SK-N-DZ (cell line): ENCODE results near the gene TDRD3.
"Not testable (repeated sequence)": the region's sequence is repeated elsewhere in the genome, so short reads cannot be mapped to it uniquely, and the experiment has no call there.

Experiments used
- DNase-seq: peaks from one replicate; pipeline ENCODE4 v3.0.0-alpha.2; 2015; ENCODE audit warnings: low spot score

The TDRD3 gene

DNA sequence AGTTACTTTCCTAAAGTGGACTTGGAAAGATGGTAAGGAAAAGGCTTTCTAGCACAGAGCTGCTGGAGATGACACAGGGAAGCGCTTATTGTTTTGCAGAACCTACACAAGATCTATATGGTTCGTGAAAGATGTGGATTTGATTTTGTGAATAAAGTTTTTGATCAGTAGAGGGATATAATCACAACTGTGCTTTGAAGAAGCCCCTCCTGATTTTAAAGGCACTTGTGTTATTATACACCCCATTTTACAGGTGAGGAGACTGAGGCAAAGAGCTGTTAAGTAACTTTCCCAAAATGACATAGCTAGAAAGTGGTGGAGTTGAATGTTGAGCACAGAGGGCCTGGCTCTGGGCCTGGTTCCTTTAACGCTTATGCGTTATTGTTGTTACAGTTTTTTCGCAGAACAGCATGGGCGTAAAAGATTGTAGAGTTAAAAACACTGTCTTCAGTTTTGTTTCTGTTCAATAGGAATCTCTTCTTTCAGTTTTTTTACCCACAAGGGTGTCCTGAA lies 1.4 kb downstream of the TDRD3 start:
- DNase-seq, result no peak

DNA sequence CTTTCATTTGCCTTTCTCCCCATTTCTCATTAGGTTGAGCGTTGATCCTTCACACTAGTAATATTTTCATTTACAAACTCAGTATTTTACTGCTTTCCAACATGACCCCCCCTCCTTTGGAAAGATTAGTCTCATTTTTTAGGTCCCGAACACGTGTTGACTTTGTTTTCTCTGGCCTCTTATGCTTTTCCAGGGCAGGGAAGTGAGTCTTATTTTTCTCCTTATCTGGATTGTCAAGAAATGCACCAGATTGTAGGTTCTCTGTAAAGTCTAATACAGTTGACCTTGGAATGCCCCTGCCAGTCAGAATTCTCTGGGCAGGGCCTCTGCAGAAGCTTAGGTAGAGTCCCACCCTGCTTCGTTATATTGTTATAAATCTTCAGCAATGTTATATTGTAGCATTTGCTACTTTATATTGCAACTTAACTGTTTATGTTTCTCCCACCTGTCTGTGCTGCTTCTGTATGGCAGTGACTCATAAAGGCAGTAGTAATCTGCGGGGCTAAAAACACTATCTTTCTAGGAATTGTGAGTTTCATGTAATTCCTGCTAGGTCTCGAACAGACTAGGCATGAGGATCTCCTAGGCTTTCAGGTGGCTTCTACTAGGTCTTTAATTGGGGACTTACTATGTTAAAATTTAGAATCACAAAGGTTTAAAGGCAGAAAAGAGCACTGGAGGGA lies 2.0 kb downstream of the TDRD3 start:
- no peak for DNase-seq

DNA sequence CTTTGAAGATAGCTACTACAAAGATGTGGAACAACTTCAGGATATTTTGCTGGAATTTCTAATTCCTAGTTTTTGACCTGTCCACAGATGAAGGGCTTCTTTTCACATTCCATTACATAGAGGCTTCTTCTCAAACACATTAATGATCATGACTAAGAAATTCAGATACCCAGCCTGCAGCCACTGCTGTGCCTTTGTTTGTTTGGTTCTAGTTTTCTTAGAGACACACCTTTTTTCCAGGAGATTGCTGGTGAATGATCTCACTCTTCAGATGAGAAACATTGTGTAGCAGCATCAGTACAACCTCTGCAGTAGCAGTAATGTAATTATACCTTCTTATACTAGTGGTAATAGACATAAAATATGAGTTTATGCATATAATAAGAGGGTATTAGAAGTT lies 5.0 kb downstream of the TDRD3 start:
- no peak for DNase-seq

DNA sequence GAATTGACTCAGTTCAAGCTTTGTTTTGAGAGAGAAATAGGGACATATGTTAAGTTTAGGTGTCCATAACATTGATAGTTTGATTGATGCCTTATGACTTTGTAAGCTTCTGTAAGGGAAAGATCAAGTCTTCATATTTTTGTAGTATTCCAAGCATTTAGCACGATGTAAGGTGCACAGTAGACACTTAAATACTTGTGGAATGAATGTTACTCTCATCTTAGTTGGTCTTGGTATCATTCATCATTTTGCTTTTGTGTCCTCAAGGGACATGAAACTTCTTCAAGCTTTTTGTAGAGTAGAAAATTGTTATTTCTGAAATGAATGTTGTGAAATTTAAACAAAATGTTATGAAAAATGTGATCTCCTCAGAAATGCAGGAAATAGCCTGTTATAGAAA lies 10.1 kb downstream of the TDRD3 start:
- DNase-seq, result no peak

DNA sequence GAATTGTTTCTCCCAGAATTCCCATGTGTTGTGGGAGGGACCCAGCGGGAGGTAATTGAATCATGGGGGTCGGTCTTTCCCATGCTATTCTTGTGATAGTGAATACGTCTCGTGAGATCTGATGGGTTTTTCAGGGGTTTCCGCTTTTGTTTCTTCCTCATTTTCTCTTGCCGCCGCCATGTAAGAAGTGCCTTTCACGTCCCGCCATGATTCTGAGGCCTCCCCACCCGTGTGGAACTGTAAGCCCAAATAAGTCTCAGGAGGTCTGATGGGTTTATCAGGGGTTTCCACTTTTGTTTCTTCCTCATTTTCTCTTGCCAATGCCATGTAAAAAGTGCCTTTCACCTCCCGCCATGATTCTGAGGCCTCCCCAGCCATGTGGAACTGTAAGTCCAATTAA lies 10.8 kb downstream of the TDRD3 start:
- DNase-seq, result not testable (repeated sequence)

DNA sequence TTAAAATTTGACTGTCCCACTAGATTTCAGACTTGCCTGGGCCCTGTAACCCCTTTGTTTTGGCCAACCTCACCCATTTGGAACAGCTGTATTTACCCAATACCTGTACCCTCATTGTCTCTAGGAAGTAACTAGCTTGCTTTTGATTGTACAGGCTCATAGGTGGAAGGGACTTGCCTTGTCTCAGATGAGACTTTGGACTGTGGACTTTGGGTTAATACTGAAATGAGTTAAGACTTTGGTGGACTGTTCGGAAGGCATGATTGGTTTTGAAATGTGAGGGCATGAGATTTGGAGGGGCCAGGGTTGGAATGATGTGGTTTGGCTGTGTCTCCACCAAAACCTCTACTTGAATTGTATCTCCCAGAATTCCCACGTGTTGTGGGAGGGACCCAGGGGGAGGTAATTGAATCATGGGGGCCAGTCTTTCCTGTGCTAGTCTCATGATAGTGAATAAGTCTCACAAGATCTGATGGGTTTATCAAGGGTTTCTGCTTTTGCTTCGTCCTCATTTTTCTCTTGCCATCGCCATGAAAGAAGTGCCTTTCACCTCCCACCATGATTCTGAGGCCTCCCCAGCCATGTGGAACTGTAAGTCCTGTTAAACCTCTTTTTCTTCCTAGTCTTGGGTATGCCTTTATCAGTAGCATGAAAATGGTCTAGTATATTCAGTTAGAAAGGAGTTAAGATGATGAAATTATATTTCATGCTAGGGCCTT lies 12.7 kb downstream of the TDRD3 start:
- DNase-seq, result not testable (repeated sequence)

DNA sequence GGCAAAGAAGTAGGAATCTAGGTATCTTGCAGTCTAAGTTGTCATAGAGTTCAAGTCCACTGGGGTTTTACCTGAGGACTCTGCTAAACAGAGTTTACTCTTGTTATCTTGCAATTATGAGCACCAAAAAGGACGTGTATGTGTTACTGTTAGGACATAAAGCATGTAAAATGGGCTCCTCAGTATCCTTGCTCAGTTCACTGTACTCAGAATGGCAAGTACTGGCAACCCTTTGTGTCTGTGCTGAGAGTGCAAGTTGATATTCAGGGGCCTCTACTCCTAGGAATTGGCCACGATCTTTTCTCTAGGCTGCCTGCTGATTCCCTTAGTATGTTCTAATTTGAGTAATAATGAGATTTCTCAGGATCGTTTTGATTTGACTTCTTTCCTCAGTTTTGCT lies 13.3 kb downstream of the TDRD3 start:
- DNase-seq, result no peak

DNA sequence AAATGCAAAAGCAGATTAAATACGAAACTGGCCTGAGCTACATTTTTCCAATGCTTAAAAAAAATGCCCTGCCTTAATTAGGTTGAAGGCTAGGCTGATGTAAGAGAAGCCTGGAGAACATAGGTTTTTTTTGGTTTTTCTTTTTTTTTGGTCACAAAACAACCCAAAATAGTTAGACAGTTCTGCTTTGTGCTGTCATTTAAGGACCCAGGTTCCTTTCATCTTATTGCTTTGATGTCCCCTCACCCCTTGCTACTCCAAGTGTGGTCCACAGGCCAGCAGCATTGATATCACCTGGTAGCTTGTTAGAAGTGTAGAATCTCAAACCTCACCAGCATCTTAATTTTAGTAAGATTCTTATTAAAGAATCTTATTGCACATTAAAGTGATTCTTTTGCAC lies 14.4 kb downstream of the TDRD3 start:
- DNase-seq, result no peak

DNA sequence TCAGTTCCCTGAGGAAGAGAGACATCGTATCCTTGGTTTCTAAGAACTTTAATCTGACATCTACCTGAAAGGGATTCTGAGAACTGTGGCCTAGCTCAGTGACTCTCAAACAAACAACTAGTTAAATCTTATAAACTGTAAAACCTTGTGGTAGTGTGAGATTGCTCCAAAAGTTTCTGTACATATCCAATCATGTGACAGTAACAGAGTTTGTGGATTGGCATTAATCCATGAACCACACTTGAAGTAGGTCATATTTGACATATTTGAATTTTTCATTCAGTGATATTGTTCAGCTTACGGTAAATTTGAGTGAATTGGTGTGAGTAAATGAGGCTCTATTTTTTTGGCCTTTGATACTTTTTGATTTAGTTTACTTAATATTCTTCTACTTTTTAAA lies 15.0 kb downstream of the TDRD3 start:
- no peak for DNase-seq

DNA sequence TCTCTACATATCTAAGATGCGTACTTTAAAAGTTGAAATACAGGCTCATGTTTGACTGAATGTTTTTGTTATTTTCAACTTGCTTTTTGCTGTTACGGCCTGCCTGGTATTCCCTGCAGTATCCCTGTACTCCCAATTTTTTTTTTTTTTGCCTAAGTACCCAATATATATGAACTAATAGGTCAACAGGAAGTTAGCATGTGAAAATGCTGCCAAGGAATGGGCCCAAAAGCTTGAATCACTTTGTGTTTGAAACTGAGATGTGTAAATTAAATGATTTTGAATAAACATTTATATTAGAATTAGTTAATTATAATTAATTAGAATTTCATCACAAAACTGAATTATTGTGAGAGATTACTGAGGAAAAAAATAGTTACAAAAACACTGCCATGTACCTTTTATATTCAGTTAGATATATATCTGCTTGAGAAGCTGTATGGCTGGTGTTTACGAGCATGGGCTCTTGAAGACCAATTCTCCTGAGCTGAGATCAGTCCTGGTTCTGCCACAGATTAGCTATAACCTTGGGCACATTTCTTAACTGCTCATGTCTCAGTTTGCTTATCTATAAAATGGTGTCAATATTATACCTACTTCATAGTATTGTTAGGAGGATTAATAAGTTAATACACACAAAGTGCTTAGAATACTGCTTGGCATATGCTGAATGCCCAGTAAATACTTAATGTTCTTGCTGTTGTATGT lies 16.0 kb downstream of the TDRD3 start:
- peak; percentile 5 for DNase-seq

DNA sequence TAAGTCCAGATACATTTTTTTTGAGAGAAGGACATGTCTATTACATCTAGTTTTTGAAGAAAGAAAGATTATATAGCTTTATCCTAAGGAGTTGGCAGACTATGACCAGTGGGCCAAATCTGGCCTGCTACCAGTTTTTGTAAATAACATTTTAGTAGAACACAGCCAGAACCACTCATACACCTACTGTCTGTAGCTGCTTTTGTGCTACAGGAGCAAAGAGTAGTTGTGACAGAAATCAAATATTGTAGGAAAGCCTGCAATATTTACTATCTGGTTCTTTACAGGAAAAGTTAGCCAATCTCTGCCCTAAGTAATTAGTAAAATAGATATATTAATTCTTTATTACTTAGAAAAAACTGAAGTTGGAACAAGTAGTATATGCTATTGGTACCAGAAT lies 17.2 kb downstream of the TDRD3 start:
- no peak for DNase-seq

DNA sequence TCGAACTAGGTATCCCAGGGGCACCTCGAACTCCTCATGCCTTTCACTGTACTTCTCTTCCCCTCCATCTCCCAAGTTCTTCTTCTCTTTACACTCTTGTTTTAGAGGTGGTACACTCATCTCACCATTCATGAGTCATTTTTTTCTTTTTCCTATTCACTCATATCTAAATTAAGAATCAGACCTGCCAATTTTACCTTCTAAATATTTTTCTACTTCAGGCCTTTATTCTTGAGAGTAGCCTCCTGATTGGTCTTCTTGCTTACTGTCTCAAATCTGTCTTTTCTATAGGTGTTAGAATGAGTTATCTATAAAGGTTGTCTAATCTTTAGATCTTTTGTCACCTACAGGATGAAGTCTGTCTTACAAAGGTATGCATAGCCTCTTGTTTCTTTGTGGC lies 20.7 kb downstream of the TDRD3 start:
- no peak for DNase-seq

DNA sequence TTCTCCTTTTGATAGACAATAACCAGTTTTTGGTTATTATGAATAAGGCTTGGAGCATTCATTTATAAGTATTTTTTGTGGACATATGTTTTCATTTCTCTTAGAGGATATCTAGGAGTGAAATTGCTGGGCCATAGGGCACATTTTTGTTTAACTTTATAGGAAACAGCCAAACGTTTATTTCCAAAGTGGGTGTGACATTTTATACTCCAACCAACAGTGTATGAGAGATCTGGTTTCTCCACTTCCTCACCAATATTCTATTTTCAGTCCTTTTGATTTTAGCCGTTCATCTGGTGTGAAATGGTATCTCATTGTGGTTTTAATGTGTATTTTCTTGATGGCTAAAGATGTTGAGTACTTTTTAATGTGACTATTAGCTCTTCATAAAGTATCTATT lies 21.9 kb downstream of the TDRD3 start:
- no peak for DNase-seq

DNA sequence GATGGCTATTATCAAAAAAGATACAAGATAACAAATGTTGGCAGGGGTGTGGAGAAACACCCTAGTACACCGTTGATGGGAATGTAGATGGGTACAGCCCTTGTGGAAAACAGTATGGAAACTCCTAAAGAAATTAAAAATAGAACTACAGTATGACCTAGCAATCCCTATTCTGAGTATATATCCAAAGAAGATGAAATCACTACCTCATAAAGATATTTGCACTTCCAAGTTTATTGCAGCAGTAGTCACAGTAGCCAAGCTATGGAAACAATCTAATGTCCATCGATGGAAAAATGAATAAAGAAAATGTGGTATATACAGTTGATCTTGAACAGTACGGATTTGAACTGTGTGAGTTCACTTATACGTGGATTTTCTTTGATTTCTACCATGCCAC lies 28.3 kb downstream of the TDRD3 start:
- no peak for DNase-seq

DNA sequence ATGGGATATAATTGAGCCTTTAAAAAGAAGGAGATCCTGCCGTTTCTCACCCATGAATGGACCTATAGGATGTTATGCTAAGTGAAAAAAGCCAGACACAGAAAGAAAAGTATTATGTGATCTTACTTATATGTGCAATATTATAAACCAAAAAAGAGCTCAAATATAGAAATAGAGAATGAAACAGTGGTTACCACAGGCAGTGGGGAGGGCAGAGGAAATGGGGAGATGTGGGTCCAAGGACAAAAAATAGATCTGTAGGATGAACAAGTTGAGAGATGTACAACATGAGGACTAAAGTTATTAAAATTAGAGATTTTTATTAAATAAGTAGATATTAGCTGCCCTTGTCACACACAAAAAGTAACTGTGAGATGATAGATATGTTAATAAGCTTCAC lies 29.1 kb downstream of the TDRD3 start:
- no peak for DNase-seq

DNA sequence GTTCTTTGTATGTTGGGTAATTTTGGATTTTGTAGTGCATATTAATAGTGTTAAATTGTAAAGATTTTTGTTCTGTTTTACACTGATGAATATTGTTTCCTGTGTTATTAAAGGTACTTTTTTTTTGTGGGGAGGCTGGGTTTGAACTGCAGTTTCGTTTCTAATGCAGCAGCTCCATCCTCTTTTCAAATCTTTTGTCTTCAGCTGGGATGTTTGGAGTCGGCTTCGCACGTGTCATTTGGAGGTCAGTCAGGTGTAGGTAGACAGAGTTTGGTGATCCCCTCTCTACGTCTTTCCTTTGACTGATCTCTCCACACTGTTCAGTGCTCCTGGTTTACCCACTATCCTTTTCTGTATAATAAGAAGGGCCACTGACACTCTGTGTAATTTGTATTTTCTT lies 30.3 kb downstream of the TDRD3 start:
- no peak for DNase-seq

DNA sequence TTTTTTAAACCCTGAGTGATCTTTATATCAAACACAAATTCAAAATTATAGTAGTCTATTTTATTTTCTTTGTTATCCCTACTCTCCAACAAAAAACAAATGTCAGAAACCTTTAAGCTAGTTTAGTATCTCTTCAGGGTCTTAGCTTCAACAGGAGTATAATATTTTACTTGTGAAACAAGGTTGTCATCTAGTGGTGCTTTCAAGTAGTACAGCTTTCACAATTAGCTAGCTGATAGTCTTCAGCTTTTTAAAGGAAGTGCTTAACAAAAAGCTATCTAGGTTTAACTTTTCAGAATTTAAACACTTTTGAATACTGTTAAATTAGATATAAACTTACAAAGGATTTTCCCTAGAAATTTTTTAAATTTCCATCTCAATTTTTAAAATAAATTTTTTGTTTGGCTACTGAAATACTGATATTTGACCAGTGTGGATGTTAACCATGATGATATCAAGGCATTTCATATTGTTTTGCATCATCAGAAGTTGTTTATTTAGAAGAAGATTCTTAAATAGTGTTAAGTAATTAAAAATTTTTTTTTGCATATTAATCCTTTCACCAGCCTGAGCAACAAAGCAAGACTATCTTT lies 34.2 kb downstream of the TDRD3 start:
- peak; percentile 68 for DNase-seq

DNA sequence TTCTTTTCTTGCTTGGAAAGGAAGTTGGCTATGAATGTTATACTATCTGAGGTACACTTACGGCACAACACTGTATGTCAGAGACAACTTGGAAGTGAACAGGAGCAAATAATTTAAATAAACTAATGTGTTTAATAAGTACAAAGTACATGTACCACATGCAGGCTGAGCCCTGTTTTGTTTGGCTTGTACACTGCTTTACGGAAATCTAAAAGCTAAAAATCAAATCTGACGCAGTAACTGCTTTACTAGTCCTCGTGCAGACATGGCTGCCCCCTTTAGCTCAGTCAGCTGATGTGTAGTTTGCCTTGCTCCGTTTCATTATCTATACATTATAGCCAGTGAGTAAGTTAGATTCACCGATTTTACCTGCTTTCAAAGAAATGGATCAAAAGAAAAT lies 36.5 kb downstream of the TDRD3 start:
- no peak for DNase-seq

DNA sequence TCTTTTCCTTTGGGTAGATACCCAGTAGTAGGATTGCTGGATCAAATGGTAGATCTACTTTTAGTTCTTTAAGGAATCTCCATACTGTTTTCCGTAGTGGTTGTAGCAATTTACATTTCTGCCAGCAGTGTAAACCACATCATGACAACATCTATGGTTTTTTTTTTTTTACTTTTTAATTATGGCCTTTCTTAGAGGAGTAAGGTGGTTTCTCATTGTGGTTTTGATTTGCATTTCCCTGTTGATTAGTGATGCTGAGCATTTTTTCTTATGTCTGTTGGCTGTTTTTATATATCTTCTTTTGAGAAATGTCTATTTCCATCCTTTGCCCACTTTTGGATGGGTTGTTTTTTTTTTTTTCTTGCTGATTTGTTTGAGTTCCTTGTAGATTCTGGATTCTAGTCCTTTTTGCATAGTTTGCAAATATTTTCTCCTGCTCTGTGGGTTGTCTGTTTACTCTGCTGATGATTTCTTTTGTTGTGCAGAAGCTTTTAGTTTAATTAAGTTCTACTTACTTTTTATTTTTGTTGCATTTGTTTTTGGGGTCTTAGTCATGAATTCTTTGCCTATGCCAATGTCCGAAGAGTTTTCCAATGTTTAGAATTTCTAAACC lies 38.8 kb downstream of the TDRD3 start:
- DNase-seq, result no peak

DNA sequence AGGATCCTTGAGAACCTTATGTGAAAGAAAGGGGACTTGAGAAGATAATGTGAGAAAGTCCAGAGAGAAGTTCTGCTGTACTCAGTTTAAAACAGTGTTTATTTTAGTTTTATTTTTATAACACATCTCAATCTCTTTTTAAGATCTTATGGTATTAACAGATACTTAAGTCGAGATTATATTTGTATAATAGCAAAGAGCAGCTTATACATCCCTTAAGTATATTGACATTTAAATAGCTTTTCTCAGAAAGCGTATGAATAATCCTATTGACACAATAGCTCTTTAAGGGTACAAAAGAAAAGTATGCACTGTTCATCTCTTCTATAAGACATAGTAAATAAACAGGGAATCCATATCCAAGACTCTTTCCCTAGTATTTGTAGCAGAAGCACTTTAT lies 42.2 kb downstream of the TDRD3 start:
- DNase-seq, result no peak

DNA sequence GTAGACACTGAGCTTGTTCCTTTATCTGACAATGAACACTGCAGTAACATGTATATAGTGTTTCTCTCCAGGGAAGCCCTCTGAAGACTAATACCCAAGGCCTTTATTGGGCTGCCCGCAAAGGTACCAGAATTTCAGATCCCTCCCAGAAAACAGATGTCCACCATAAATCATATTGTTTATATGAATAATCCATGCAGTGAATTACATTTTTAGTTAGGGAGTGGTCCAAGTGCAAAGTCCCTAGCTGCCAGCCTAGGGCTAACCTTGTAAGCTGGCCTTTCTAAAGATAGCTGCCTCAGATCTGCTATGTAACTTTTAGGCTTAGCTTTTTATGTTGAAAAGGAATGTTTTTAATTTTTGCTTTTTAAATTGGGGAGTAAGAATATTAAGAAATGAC lies 44.7 kb downstream of the TDRD3 start:
- DNase-seq, result no peak
